Ishikawa (cell line): ENCODE data around the gene CARMIL1.

Source experiments
- CEBPB ChIP-seq: IDR thresholded peaks from 2 replicates; pipeline ENCODE4 v1.6.1; 2012
- CREB1 ChIP-seq: IDR thresholded peaks from 2 replicates; pipeline ENCODE4 v1.6.1; 2012; ENCODE audit warnings: low read depth
- EGR1 ChIP-seq: IDR thresholded peaks from 2 replicates; pipeline ENCODE4 v1.6.1; 2012
- EP300 ChIP-seq: IDR thresholded peaks from 2 replicates; pipeline ENCODE4 v1.6.1; 2012; ENCODE audit warnings: borderline replicate concordance
- FOXM1 ChIP-seq: IDR thresholded peaks from 2 replicates; pipeline ENCODE4 v1.6.1; 2012; ENCODE audit warnings: low read depth, borderline replicate concordance
- NFIC ChIP-seq: IDR thresholded peaks from 2 replicates; pipeline ENCODE4 v1.6.1; 2012
- RAD21 ChIP-seq: IDR thresholded peaks from 2 replicates; pipeline ENCODE4 v1.6.1; 2012; ENCODE audit warnings: low read depth
- TAF1 ChIP-seq: IDR thresholded peaks from 2 replicates; pipeline ENCODE4 v1.6.1; 2012; ENCODE audit warnings: low read depth, mild to moderate bottlenecking
- TCF12 ChIP-seq: IDR thresholded peaks from 2 replicates; pipeline ENCODE4 v1.6.1; 2012; ENCODE audit warnings: low read depth
- TEAD4 ChIP-seq: IDR thresholded peaks from 2 replicates; pipeline ENCODE4 v1.6.1; 2012
- USF1 ChIP-seq: IDR thresholded peaks from 2 replicates; pipeline ENCODE4 v1.6.1; 2012
- YY1 ChIP-seq: IDR thresholded peaks from 2 replicates; pipeline ENCODE4 v1.6.1; 2012; ENCODE audit warnings: low read depth
- ZBTB7A ChIP-seq: IDR thresholded peaks from 2 replicates; pipeline ENCODE4 v1.6.1; 2012; ENCODE audit warnings: low read depth
- TF ChIP-seq, protein P1 (sequence below): IDR thresholded peaks from 2 replicates; pipeline ENCODE4 v1.6.1; 2012
- TF ChIP-seq, protein P2 (sequence below): IDR thresholded peaks from 2 replicates; pipeline ENCODE4 v1.6.1; 2012; ENCODE audit warnings: low read depth, mild to moderate bottlenecking

The CARMIL1 gene

DNA sequence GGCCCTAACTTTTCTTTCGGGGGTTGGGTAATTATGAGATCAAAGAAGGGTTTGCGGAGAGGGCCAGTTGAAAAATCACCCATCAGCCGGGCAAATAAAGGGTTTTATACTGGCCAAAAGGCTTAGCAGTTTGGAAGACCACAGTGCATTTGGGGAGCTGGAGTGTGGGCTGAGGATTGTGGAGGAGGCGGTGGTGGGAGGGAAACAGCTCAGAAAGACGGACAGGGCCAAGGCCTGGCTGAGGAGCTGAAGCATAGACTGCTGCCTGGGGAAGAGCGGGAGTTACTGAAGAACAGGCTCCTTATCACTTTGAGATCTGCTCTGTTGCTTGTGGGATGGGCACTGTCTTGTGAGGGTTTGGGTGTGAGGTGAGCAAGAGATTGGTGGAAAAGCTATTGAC is 144.2 kb downstream of the CARMIL1 start:
- TF ChIP-seq NFIC (no peak), EGR1 (no peak), TAF1 (no peak), ZBTB7A (no peak), FOXM1 (no peak), CEBPB (no peak), TCF12 (no peak), EP300 (no peak), YY1 (no peak), TEAD4 (no peak), RAD21 (no peak), USF1 (no peak)
- TF ChIP-seq, protein P1, sequence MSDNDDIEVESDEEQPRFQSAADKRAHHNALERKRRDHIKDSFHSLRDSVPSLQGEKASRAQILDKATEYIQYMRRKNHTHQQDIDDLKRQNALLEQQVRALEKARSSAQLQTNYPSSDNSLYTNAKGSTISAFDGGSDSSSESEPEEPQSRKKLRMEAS, result no peak
- TF ChIP-seq, protein P2, sequence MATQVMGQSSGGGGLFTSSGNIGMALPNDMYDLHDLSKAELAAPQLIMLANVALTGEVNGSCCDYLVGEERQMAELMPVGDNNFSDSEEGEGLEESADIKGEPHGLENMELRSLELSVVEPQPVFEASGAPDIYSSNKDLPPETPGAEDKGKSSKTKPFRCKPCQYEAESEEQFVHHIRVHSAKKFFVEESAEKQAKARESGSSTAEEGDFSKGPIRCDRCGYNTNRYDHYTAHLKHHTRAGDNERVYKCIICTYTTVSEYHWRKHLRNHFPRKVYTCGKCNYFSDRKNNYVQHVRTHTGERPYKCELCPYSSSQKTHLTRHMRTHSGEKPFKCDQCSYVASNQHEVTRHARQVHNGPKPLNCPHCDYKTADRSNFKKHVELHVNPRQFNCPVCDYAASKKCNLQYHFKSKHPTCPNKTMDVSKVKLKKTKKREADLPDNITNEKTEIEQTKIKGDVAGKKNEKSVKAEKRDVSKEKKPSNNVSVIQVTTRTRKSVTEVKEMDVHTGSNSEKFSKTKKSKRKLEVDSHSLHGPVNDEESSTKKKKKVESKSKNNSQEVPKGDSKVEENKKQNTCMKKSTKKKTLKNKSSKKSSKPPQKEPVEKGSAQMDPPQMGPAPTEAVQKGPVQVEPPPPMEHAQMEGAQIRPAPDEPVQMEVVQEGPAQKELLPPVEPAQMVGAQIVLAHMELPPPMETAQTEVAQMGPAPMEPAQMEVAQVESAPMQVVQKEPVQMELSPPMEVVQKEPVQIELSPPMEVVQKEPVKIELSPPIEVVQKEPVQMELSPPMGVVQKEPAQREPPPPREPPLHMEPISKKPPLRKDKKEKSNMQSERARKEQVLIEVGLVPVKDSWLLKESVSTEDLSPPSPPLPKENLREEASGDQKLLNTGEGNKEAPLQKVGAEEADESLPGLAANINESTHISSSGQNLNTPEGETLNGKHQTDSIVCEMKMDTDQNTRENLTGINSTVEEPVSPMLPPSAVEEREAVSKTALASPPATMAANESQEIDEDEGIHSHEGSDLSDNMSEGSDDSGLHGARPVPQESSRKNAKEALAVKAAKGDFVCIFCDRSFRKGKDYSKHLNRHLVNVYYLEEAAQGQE, result no peak

GRCh38 chr6:25424303-25424702 is 145.1 kb downstream of the CARMIL1 start:
- TF ChIP-seq, protein P1, result no peak
- TF ChIP-seq FOXM1 (no peak), CREB1 (no peak), EP300 (no peak), RAD21 (no peak), EGR1 (no peak), TCF12 (no peak), TAF1 (no peak), CEBPB (no peak)
- TF ChIP-seq, protein P2, result no peak

DNA sequence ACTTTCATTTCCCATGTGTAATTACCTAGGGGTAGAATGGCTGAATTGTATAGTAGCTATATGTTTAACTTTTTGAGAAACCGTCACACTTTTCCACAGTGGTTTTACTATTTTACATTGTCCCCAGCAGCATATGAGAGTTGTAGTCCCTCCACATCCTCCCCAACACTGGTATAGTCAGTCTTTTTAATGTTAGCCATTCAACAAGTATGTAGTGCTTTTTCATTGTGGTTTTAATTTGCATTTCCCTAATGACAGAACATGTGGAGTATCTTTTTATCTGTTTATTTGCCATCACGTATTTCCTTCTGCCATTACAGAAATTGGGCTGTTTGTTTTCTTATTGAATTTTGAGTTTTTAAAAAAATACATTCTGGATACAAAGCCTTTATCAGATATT is 148.4 kb downstream of the CARMIL1 start:
- TF ChIP-seq, protein P1, result no peak
- TF ChIP-seq RAD21, result no peak
- no peak for TF ChIP-seq ZBTB7A
- no peak for TF ChIP-seq CEBPB
- TF ChIP-seq NFIC, result no peak
- no peak for TF ChIP-seq USF1
- no peak for TF ChIP-seq YY1
- no peak for TF ChIP-seq CREB1
- no peak for TF ChIP-seq FOXM1
- no peak for TF ChIP-seq EGR1
- TF ChIP-seq TCF12, result no peak
- no peak for TF ChIP-seq EP300

- TF ChIP-seq, protein P2, result no peak
- no peak for TF ChIP-seq ZBTB7A
- TF ChIP-seq RAD21, result no peak
- no peak for TF ChIP-seq TAF1
- no peak for TF ChIP-seq YY1
- TF ChIP-seq FOXM1, result no peak
- TF ChIP-seq TCF12, result no peak
- TF ChIP-seq EP300, result no peak
- no peak for TF ChIP-seq USF1
- TF ChIP-seq, protein P1, result no peak
- no peak for TF ChIP-seq CREB1
- no peak for TF ChIP-seq EGR1
- TF ChIP-seq NFIC, result no peak
- TF ChIP-seq CEBPB, result no peak
- no peak for TF ChIP-seq TEAD4
Measured at GRCh38 chr6:25428758-25429317, 149.7 kb downstream of the CARMIL1 start.
